ENCODE data around the gene BPTF. TPM values are rescaled to one million over a fixed set of nuclear protein-coding genes. Genes with fewer than 3 reads are reported as not detected.

The BPTF gene
- total RNA-seq, 1 experiment from 2014 or later = 61.8 TPM

- no peaks in the 10 kb centered on the region for H4K20me1 ChIP-seq (ENCODE audit: low read length)
- peaks cover 9% of the 10 kb centered on the region for H3F3A ChIP-seq (ENCODE audit: low read length, unreplicated experiment)
- H3K27me3 ChIP-seq (ENCODE audit: low read length) = no peaks in the 10 kb centered on the region
- no peaks in the 10 kb centered on the region for H3K9me3 ChIP-seq (ENCODE audit: low read length)
- no peaks in the 10 kb centered on the region for H3K79me2 ChIP-seq (ENCODE audit: low read length)
- POLR2A ChIA-PET (ENCODE audit: unreplicated experiment) = interaction anchor here (0.8 kb wide), 1 partner anchor 1333 kb away, joined by 3 read pairs; the partner anchor contains the start of gene ABCA5
- no peak for TF ChIP-seq EZH2 (IDR thresholded peaks at IDR 0.05; ENCODE audit: low read length, unreplicated experiment)
- TF ChIP-seq, protein P1, sequence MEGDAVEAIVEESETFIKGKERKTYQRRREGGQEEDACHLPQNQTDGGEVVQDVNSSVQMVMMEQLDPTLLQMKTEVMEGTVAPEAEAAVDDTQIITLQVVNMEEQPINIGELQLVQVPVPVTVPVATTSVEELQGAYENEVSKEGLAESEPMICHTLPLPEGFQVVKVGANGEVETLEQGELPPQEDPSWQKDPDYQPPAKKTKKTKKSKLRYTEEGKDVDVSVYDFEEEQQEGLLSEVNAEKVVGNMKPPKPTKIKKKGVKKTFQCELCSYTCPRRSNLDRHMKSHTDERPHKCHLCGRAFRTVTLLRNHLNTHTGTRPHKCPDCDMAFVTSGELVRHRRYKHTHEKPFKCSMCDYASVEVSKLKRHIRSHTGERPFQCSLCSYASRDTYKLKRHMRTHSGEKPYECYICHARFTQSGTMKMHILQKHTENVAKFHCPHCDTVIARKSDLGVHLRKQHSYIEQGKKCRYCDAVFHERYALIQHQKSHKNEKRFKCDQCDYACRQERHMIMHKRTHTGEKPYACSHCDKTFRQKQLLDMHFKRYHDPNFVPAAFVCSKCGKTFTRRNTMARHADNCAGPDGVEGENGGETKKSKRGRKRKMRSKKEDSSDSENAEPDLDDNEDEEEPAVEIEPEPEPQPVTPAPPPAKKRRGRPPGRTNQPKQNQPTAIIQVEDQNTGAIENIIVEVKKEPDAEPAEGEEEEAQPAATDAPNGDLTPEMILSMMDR (conservative IDR thresholded peaks at IDR 0.05; ENCODE audit: low read depth, low read length) = no peak
- TF ChIP-seq EZH2phosphoT487 (IDR thresholded peaks at IDR 0.05; ENCODE audit: borderline replicate concordance, low read length) = no peak
- peak overlapping the region; percentile 80 for H3K27ac ChIP-seq (ENCODE audit: low read length)
- no peaks in the 10 kb centered on the region for H3K36me3 ChIP-seq (ENCODE audit: low read depth, low read length)
- peak overlapping the region; percentile 85 for H3K9ac ChIP-seq (ENCODE audit: low read length)
- peaks cover 29% of the 10 kb centered on the region for H3K4me1 ChIP-seq (ENCODE audit: insufficient read depth, low read length)
- BruUV-seq (replicated peaks) = no TSS peak
- H2AFZ ChIP-seq (ENCODE audit: low read length) = peak overlapping the region; percentile 94
- H3K4me3 ChIP-seq (ENCODE audit: low read length) = peak overlapping the region; percentile 90
- H3K4me2 ChIP-seq (ENCODE audit: low read length) = peak overlapping the region; percentile 90
- H3K9me2 ChIP-seq (replicated peaks; ENCODE audit: low read length) = no peaks in the 10 kb centered on the region
- CTCF ChIA-PET = no interaction called here
- DNase-seq = no peak
- intact Hi-C loops (cut with micrococcal nuclease) = loop anchor here (5.0 to 10.0 kb wide), 2 partner anchors 43 to 1331 kb away; partner anchors contain the start of genes ABCA5 and KPNA2
- ATAC-seq = no peak
Measured at GRCh38 chr17:67993998-67994361, 168.7 kb downstream of the BPTF start.

DNA sequence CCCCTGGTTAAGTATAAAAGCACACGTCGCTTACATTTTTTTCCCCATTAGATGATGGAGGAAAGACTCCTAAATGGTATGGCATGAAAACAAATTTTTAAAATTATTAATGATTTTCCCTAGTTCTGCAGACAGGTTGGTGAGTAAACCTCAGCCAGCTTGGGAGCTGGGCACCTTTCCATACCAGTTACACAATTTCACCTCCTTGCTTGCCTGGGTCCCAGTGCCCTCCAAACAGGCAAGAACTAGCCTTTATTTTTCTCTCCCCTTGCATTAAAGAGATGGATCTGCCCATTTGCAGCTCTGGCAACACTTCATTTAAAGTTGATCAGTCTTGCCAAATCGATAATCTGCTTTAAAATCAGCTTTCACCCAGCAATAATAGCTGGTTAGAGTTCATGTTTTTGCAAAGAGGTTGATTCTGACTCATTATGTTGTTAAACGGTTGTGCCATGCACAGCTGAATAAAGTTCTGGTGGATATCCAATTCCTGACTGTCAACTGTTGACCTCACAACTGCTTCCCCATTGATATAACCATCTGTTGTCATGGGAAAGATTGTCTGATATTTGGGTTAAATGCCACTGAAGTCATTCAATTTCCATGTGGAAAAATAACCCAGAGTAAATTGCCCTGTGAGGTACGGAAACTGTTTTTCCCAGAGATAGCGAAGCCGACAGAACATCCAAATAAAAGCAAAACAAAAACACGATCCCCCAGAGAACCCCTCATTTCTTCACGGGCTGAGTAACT lies 169.7 kb downstream of the BPTF start:
- peak overlapping the region; percentile 85 for H2AFZ ChIP-seq (ENCODE audit: low read length)

More for the DNA sequence above, 169.7 kb downstream of the BPTF start:
- ChIA-PET POLR2A (ENCODE audit: unreplicated experiment) (interaction anchor here (0.5 kb wide), 1 partner anchor 1601 kb away, joined by 3 read pairs; no protein-coding TSS in a partner anchor), CTCF (interaction anchor here (0.5 to 0.8 kb wide), 2 partner anchors 13 to 32 kb away, joined by 3 to 4 read pairs; no protein-coding TSS in a partner anchor)
- no peaks in the 10 kb centered on the region for H3K9me2 ChIP-seq (replicated peaks; ENCODE audit: low read length)
- H3K79me2 ChIP-seq (ENCODE audit: low read length) = no peaks in the 10 kb centered on the region
- BruUV-seq (replicated peaks) = TSS peak; percentile 45
- peak overlapping the region; percentile 58 for H3K9ac ChIP-seq (ENCODE audit: low read length)
- peaks cover 6% of the 10 kb centered on the region for H3F3A ChIP-seq (ENCODE audit: low read length, unreplicated experiment)
- H3K27ac ChIP-seq (ENCODE audit: low read length) = peak overlapping the region; percentile 66
- no peaks in the 10 kb centered on the region for H4K20me1 ChIP-seq (ENCODE audit: low read length)
- DNase-seq (peak; percentile 92), ATAC-seq (peak; percentile 32)
- no peaks in the 10 kb centered on the region for H3K9me3 ChIP-seq (ENCODE audit: low read length)
- peaks cover 36% of the 10 kb centered on the region for H3K4me1 ChIP-seq (ENCODE audit: insufficient read depth, low read length)
- no peaks in the 10 kb centered on the region for H3K36me3 ChIP-seq (ENCODE audit: low read depth, low read length)
- intact Hi-C loops (cut with micrococcal nuclease) = loop anchor here (1.0 to 10.0 kb wide), 3 partner anchors 24 to 1330 kb away; partner anchors contain the start of genes ABCA5 and KPNA2
- H3K4me3 ChIP-seq (ENCODE audit: low read length) = peak overlapping the region; percentile 86
- no peaks in the 10 kb centered on the region for H3K27me3 ChIP-seq (ENCODE audit: low read length)
- TF ChIP-seq EZH2 (IDR thresholded peaks at IDR 0.05; ENCODE audit: low read length, unreplicated experiment) = no peak
- TF ChIP-seq EZH2phosphoT487 (IDR thresholded peaks at IDR 0.05; ENCODE audit: borderline replicate concordance, low read length) = no peak
- TF ChIP-seq, protein P1 (conservative IDR thresholded peaks at IDR 0.05; ENCODE audit: low read depth, low read length) = no peak
- peak overlapping the region; percentile 94 for H3K4me2 ChIP-seq (ENCODE audit: low read length)
